Measurements from ENCODE around the gene STRIP2. TPM values are rescaled to one million over a fixed set of nuclear protein-coding genes. Genes with fewer than 3 reads are reported as not detected.

The STRIP2 gene
- total and polyA plus RNA-seq, 2 of the 13 experiments (the other 11 are each of a cell fraction or from before 2014, with no cell fraction given), result 3.9 to 8.2 TPM

DNA sequence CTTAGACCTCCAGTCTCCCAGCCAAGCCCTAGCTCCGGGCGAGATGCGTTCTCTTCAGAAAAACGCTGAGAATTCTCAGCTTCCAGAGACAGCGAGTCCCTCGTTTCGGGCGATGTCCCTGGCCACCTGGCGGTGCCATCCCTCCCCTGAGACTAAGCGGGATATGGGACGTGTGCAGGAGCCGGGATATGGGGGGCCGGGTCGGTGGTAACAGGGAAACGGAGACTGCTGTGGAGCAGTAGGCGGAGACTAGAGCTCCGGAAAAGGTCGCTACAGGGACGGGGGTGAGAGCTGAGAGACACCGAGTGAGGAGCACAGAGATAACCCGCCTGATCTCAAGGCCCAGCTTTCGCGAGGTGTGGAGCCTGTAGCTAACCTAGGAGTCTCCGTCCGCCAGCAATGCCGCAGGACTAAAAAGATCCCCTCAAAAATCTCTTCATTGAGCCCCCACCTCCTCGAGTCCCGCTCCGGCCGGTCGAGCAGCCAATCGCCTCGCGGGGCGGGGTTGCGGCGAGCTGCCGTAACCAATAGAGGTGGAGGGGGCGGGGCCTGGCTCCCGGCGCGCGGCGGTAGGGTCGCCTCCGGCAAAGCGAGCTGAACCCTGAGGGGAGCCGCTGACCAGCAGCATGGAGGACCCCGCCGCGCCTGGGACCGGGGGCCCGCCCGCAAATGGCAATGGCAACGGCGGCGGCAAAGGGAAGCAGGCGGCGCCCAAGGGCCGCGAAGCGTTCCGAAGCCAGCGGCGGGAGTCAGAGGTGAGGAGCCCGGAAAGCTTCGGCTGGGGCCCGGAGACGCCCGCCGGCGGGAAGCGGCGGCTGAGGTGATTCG lies at the start of gene STRIP2 (continued):
- TF ChIP-seq, protein P1, sequence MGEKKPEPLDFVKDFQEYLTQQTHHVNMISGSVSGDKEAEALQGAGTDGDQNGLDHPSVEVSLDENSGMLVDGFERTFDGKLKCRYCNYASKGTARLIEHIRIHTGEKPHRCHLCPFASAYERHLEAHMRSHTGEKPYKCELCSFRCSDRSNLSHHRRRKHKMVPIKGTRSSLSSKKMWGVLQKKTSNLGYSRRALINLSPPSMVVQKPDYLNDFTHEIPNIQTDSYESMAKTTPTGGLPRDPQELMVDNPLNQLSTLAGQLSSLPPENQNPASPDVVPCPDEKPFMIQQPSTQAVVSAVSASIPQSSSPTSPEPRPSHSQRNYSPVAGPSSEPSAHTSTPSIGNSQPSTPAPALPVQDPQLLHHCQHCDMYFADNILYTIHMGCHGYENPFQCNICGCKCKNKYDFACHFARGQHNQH (CRISPR knock-in tag; IDR thresholded peaks at IDR 0.05), result peak; percentile 33; the same call in 1 of the 2 replicates
- TF ChIP-seq, protein P2, sequence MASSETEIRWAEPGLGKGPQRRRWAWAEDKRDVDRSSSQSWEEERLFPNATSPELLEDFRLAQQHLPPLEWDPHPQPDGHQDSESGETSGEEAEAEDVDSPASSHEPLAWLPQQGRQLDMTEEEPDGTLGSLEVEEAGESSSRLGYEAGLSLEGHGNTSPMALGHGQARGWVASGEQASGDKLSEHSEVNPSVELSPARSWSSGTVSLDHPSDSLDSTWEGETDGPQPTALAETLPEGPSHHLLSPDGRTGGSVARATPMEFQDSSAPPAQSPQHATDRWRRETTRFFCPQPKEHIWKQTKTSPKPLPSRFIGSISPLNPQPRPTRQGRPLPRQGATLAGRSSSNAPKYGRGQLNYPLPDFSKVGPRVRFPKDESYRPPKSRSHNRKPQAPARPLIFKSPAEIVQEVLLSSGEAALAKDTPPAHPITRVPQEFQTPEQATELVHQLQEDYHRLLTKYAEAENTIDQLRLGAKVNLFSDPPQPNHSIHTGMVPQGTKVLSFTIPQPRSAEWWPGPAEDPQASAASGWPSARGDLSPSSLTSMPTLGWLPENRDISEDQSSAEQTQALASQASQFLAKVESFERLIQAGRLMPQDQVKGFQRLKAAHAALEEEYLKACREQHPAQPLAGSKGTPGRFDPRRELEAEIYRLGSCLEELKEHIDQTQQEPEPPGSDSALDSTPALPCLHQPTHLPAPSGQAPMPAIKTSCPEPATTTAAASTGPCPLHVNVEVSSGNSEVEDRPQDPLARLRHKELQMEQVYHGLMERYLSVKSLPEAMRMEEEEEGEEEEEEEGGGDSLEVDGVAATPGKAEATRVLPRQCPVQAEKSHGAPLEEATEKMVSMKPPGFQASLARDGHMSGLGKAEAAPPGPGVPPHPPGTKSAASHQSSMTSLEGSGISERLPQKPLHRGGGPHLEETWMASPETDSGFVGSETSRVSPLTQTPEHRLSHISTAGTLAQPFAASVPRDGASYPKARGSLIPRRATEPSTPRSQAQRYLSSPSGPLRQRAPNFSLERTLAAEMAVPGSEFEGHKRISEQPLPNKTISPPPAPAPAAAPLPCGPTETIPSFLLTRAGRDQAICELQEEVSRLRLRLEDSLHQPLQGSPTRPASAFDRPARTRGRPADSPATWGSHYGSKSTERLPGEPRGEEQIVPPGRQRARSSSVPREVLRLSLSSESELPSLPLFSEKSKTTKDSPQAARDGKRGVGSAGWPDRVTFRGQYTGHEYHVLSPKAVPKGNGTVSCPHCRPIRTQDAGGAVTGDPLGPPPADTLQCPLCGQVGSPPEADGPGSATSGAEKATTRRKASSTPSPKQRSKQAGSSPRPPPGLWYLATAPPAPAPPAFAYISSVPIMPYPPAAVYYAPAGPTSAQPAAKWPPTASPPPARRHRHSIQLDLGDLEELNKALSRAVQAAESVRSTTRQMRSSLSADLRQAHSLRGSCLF (CRISPR knock-in tag; IDR thresholded peaks at IDR 0.05; ENCODE audit: borderline replicate concordance), result no peak
- TF ChIP-seq YEATS4 (CRISPR knock-in tag; IDR thresholded peaks at IDR 0.05; ENCODE audit: borderline replicate concordance) (peak; percentile 55; the same call in 1 of the 2 replicates), RNF2 (conservative IDR thresholded peaks at IDR 0.05; ENCODE audit: low read depth) (peak; percentile 16; the same call in 1 of the 2 replicates), POLR2G (IDR thresholded peaks at IDR 0.05; ENCODE audit: low read depth, low read length) (peak; percentile 70), HOXA5 (CRISPR knock-in tag; IDR thresholded peaks at IDR 0.05) (0 out of 2 replicates have a peak, but pooled peaks have one; percentile 21), MTF2 (CRISPR knock-in tag; IDR thresholded peaks at IDR 0.05; ENCODE audit: borderline replicate concordance) (no peak; the same call in 1 of the 2 replicates), ZMYM3 (CRISPR knock-in tag; IDR thresholded peaks at IDR 0.05) (peak; percentile 4; the same call in 1 of the 2 replicates)
- TF ChIP-seq, protein P3, sequence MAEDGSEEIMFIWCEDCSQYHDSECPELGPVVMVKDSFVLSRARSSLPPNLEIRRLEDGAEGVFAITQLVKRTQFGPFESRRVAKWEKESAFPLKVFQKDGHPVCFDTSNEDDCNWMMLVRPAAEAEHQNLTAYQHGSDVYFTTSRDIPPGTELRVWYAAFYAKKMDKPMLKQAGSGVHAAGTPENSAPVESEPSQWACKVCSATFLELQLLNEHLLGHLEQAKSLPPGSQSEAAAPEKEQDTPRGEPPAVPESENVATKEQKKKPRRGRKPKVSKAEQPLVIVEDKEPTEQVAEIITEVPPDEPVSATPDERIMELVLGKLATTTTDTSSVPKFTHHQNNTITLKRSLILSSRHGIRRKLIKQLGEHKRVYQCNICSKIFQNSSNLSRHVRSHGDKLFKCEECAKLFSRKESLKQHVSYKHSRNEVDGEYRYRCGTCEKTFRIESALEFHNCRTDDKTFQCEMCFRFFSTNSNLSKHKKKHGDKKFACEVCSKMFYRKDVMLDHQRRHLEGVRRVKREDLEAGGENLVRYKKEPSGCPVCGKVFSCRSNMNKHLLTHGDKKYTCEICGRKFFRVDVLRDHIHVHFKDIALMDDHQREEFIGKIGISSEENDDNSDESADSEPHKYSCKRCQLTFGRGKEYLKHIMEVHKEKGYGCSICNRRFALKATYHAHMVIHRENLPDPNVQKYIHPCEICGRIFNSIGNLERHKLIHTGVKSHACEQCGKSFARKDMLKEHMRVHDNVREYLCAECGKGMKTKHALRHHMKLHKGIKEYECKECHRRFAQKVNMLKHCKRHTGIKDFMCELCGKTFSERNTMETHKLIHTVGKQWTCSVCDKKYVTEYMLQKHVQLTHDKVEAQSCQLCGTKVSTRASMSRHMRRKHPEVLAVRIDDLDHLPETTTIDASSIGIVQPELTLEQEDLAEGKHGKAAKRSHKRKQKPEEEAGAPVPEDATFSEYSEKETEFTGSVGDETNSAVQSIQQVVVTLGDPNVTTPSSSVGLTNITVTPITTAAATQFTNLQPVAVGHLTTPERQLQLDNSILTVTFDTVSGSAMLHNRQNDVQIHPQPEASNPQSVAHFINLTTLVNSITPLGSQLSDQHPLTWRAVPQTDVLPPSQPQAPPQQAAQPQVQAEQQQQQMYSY (CRISPR knock-in tag; IDR thresholded peaks at IDR 0.05), result no peak
- TF ChIP-seq, protein P4, sequence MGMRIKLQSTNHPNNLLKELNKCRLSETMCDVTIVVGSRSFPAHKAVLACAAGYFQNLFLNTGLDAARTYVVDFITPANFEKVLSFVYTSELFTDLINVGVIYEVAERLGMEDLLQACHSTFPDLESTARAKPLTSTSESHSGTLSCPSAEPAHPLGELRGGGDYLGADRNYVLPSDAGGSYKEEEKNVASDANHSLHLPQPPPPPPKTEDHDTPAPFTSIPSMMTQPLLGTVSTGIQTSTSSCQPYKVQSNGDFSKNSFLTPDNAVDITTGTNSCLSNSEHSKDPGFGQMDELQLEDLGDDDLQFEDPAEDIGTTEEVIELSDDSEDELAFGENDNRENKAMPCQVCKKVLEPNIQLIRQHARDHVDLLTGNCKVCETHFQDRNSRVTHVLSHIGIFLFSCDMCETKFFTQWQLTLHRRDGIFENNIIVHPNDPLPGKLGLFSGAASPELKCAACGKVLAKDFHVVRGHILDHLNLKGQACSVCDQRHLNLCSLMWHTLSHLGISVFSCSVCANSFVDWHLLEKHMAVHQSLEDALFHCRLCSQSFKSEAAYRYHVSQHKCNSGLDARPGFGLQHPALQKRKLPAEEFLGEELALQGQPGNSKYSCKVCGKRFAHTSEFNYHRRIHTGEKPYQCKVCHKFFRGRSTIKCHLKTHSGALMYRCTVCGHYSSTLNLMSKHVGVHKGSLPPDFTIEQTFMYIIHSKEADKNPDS (CRISPR knock-in tag; IDR thresholded peaks at IDR 0.05), result no peak
- TF ChIP-seq, protein P5, sequence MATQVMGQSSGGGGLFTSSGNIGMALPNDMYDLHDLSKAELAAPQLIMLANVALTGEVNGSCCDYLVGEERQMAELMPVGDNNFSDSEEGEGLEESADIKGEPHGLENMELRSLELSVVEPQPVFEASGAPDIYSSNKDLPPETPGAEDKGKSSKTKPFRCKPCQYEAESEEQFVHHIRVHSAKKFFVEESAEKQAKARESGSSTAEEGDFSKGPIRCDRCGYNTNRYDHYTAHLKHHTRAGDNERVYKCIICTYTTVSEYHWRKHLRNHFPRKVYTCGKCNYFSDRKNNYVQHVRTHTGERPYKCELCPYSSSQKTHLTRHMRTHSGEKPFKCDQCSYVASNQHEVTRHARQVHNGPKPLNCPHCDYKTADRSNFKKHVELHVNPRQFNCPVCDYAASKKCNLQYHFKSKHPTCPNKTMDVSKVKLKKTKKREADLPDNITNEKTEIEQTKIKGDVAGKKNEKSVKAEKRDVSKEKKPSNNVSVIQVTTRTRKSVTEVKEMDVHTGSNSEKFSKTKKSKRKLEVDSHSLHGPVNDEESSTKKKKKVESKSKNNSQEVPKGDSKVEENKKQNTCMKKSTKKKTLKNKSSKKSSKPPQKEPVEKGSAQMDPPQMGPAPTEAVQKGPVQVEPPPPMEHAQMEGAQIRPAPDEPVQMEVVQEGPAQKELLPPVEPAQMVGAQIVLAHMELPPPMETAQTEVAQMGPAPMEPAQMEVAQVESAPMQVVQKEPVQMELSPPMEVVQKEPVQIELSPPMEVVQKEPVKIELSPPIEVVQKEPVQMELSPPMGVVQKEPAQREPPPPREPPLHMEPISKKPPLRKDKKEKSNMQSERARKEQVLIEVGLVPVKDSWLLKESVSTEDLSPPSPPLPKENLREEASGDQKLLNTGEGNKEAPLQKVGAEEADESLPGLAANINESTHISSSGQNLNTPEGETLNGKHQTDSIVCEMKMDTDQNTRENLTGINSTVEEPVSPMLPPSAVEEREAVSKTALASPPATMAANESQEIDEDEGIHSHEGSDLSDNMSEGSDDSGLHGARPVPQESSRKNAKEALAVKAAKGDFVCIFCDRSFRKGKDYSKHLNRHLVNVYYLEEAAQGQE (IDR thresholded peaks at IDR 0.05; ENCODE audit: borderline replicate concordance in 1 of 2, low read depth in 1 of 2, low read length in 2 of 2), result peak in 1 of 2 experiments; percentile 43; a peak in 1 of 4 replicates
